Endothelial cell of umbilical vein (primary cell): ENCODE results near the gene DMPK. TPM values are rescaled to one million over a fixed set of nuclear protein-coding genes. Genes with fewer than 3 reads are reported as not detected.

Source experiments
- BruUV-seq: library from RNA; stranded (reverse); fragments of 400-500 nt; replicated peaks from 2 replicates; lab custom pipeline; 2021; lab: Mats Ljungman, UMichigan
- CTCF ChIA-PET: fragments of 300-600, 350-600 bp; sonication (Branson Sonifier 250); formaldehyde crosslinking; loops from one replicate; lab custom pipeline; 2021; ENCODE audit warnings: antibody characterized with exemption, inconsistent platforms; lab: Charles Lee
- POLR2A ChIA-PET: fragments of 300-600, 350-600 bp; sonication (Branson Sonifier 250); formaldehyde crosslinking; loops from one replicate; lab custom pipeline; 2021; ENCODE audit warnings: antibody characterized with exemption, inconsistent platforms; lab: Charles Lee
- DNase-seq: peaks from one replicate; pipeline ENCODE4 v3.0.0-alpha.2; 2011; ENCODE audit warnings: low read depth, low spot score
- FAIRE-seq: peaks from 2 replicates; lab custom pipeline; 2011; peaks lifted over from hg19 to GRCh38; lab: Jason Lieb, UNC
- H2AFZ ChIP-seq: 2 replicates; pipeline ENCODE4 v1.6.0; 2012; ENCODE audit warnings: low read depth, low read length, control low read depth, inconsistent platforms
- H3K27ac ChIP-seq: 2 replicates; pipeline ENCODE4 v1.5.1; 2011; ENCODE audit warnings: low read depth, mild to moderate bottlenecking, control low read depth, low read length, moderate library complexity; ENCODE audit not compliant: insufficient read depth
- H3K27me3 ChIP-seq, 2 experiments: 2 replicates each; pipeline versions ENCODE4 v1.6.0 to v1.6.1; 2011; ENCODE audit warnings: low read length in 2 of 2, mixed read lengths in 1 of 2; ENCODE audit not compliant: control insufficient read depth in 2 of 2, insufficient read depth in 2 of 2
- H3K36me3 ChIP-seq, 2 experiments: 2 replicates in 1 of 2; 3 replicates in 1 of 2; pipeline ENCODE4 v1.5.1; 2011; ENCODE audit warnings: low read length in 2 of 2, mild to moderate bottlenecking in 1 of 2, moderate library complexity in 1 of 2; ENCODE audit not compliant: control insufficient read depth in 2 of 2, insufficient read depth in 2 of 2; ENCODE audit errors: extremely low read depth in 1 of 2
- H3K4me1 ChIP-seq: 3 replicates; pipeline ENCODE4 v1.5.1; 2011; ENCODE audit warnings: mild to moderate bottlenecking, low read length; ENCODE audit not compliant: control insufficient read depth, insufficient read depth; ENCODE audit errors: extremely low read depth
- H3K4me2 ChIP-seq: 2 replicates; pipeline ENCODE4 v1.6.1; 2011; ENCODE audit warnings: low read length, control low read depth, mixed read lengths; ENCODE audit not compliant: insufficient read depth
- H3K4me3 ChIP-seq, 3 experiments: fragments of 200-600 bp in 1 of 3; sonication (generic), shearing (Covaris generic) in 1 of 3; replicated peaks in 1 of 3; 2 replicates each; pipeline ENCODE4 v1.5.1; 2011 to 2016; ENCODE audit warnings: control low read depth in 3 of 3, low read length in 3 of 3, mild to moderate bottlenecking in 2 of 3, inconsistent platforms in 1 of 3, low read depth in 1 of 3, moderate library complexity in 1 of 3; ENCODE audit not compliant: insufficient read depth in 1 of 3
- H3K79me2 ChIP-seq: 2 replicates; pipeline ENCODE4 v1.6.0; 2012; ENCODE audit warnings: low read length, inconsistent platforms; ENCODE audit not compliant: control insufficient read depth, insufficient read depth
- H3K9ac ChIP-seq: replicated peaks from 2 replicates; pipeline ENCODE3; 2011; ENCODE audit warnings: low read length, control low read depth; ENCODE audit not compliant: insufficient read depth; ENCODE audit errors: extremely low read depth
- H3K9me1 ChIP-seq: replicated peaks from 3 replicates; pipeline ENCODE4 v1.6.0; 2011; ENCODE audit warnings: mild to moderate bottlenecking, low read length; ENCODE audit not compliant: control insufficient read depth, insufficient read depth; ENCODE audit errors: extremely low read depth
- H3K9me3 ChIP-seq: replicated peaks from 2 replicates; pipeline ENCODE4 v1.5.1; 2012; ENCODE audit warnings: low read length, inconsistent platforms; ENCODE audit not compliant: control insufficient read depth, insufficient read depth
- H4K20me1 ChIP-seq: replicated peaks from 2 replicates; pipeline ENCODE3; 2011; ENCODE audit warnings: mild to moderate bottlenecking, low read length; ENCODE audit not compliant: control insufficient read depth, insufficient read depth; ENCODE audit errors: extremely low read depth
- EZH2 ChIP-seq: IDR thresholded peaks from 2 replicates; pipeline ENCODE4 v1.6.1; 2012; ENCODE audit warnings: borderline replicate concordance, low read depth, mild to moderate bottlenecking, moderate library complexity, low read length, inconsistent platforms; ENCODE audit not compliant: severe bottlenecking
- FOS ChIP-seq: IDR thresholded peaks from 2 replicates; pipeline ENCODE4 v1.6.1; 2011; ENCODE audit warnings: mild to moderate bottlenecking, low read length, moderate library complexity, borderline replicate concordance; ENCODE audit not compliant: insufficient read depth
- GATA2 ChIP-seq: IDR thresholded peaks from 2 replicates; pipeline ENCODE4 v1.7.0; 2011; ENCODE audit warnings: low read depth, mild to moderate bottlenecking, moderate library complexity, mixed read lengths, low read length; ENCODE audit not compliant: insufficient read length, insufficient read depth
- JUN ChIP-seq: IDR thresholded peaks from 2 replicates; pipeline ENCODE4 v1.6.1; 2011; ENCODE audit warnings: borderline replicate concordance, low read depth; ENCODE audit not compliant: insufficient read length, insufficient read depth
- POLR2A ChIP-seq: IDR thresholded peaks from 2 replicates; pipeline ENCODE4 v1.6.1; 2012; ENCODE audit warnings: low read depth, mild to moderate bottlenecking, control low read depth, low read length
- POLR2AphosphoS5 ChIP-seq: IDR thresholded peaks from 2 replicates; pipeline ENCODE4 v1.6.1; 2012; ENCODE audit warnings: low read depth, mild to moderate bottlenecking, control low read depth, low read length, moderate library complexity; ENCODE audit not compliant: insufficient read depth
- dilution Hi-C: fragments of 300-500 bp; cut with MboI; formaldehyde crosslinking; loops from one replicate; pipeline ENCODE4 v1.15.0; 2019; ENCODE audit warnings: low sequenced_read_pairs; ENCODE audit not compliant: extremely low pct_ligation_motif_present
- intact Hi-C: fragments of 100-400 bp; cut with micrococcal nuclease; formaldehyde crosslinking; loops from one replicate; pipeline ENCODE4 v1.10.0; 2022
- polyA plus RNA-seq, 4 experiments: library from polyadenylated mRNA; depleted of rRNA in 3 of 4; stranded (reverse) in 3 of 4; unstranded in 1 of 4; fragments of >200 nt; gene quantifications; 2 replicates each; pipeline versions ENCODE4 v1.2.1 to v1.2.3, GENCODE V29; 2011 to 2012; ENCODE audit warnings: missing spikeins in 1 of 4
- total RNA-seq: library from RNA; stranded (reverse); gene quantifications from 2 replicates; pipeline ENCODE4 v1.2.3, GENCODE V29; 2021
- TF ChIP-seq, protein P1 (sequence below): IDR thresholded peaks from 2 replicates; pipeline ENCODE4 v1.6.1; 2011; ENCODE audit not compliant: insufficient read depth, insufficient read length
- TF ChIP-seq, protein P2 (sequence below), 2 donors: IDR thresholded peaks; 1 replicate in 1 of 2; 2 replicates in 1 of 2; pipeline ENCODE4 v1.5.1; 2011; ENCODE audit warnings: low read length in 2 of 2, mild to moderate bottlenecking in 2 of 2, moderate library complexity in 2 of 2, control low read depth in 1 of 2, inconsistent platforms in 1 of 2, low read depth in 1 of 2; ENCODE audit not compliant: insufficient read depth in 1 of 2; ENCODE audit errors: extremely low read depth in 1 of 2

Gene DMPK
- total and polyA plus RNA-seq, 2 donors (not counting 3 experiments of a cell fraction or from before 2014, with no cell fraction given) = 36.6 to 73.3 TPM

DNA sequence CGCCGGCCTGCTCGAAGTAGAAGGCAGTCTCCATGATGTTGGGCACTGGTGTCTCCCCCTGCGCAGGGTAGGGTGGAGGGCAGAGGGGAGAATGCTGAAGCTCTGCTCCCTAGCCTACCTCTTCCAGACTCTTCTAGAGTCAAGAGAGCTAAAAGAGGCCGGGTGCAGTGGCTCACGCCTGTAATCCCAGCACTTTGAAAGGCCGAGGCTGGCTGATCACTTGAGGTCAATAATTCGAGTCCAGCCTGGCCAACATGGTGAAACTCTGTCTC is 22.6 kb upstream of the DMPK start:
- CTCF ChIA-PET = interaction anchor here (0.7 to 2.9 kb wide), 2 partner anchors 12 to 35 kb away, joined by 3 to 19 read pairs; no protein-coding TSS in a partner anchor
- intact Hi-C loops = no loop called here
- dilution Hi-C loops = no loop called here
- DNase-seq = no peak
- Histone ChIP-seq H3K79me2 (no peaks in the 10 kb centered on the region), H3K9ac (no peak overlapping the region), H3K27ac (no peak overlapping the region), H3K4me1 (peaks cover 6% of the 10 kb centered on the region), H2AFZ (no peak overlapping the region), H3K9me1 (no peaks in the 10 kb centered on the region), H3K9me3 (no peaks in the 10 kb centered on the region), H3K36me3 (no peaks in the 10 kb centered on the region), H3K4me2 (no peak overlapping the region), H3K4me3 (no peak overlapping the region), H4K20me1 (no peaks in the 10 kb centered on the region), H3K27me3 (no peaks in the 10 kb centered on the region)
- POLR2A ChIA-PET = no interaction called here
- no peak for FAIRE-seq
- BruUV-seq = no TSS peak
- TF ChIP-seq, protein P1, sequence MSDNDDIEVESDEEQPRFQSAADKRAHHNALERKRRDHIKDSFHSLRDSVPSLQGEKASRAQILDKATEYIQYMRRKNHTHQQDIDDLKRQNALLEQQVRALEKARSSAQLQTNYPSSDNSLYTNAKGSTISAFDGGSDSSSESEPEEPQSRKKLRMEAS = no peak
- TF ChIP-seq POLR2AphosphoS5 (no peak), POLR2A (no peak), FOS (no peak), EZH2 (no peak), GATA2 (no peak), JUN (no peak)
- TF ChIP-seq, protein P2, sequence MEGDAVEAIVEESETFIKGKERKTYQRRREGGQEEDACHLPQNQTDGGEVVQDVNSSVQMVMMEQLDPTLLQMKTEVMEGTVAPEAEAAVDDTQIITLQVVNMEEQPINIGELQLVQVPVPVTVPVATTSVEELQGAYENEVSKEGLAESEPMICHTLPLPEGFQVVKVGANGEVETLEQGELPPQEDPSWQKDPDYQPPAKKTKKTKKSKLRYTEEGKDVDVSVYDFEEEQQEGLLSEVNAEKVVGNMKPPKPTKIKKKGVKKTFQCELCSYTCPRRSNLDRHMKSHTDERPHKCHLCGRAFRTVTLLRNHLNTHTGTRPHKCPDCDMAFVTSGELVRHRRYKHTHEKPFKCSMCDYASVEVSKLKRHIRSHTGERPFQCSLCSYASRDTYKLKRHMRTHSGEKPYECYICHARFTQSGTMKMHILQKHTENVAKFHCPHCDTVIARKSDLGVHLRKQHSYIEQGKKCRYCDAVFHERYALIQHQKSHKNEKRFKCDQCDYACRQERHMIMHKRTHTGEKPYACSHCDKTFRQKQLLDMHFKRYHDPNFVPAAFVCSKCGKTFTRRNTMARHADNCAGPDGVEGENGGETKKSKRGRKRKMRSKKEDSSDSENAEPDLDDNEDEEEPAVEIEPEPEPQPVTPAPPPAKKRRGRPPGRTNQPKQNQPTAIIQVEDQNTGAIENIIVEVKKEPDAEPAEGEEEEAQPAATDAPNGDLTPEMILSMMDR (IDR thresholded peaks at IDR 0.05; ENCODE audit: extremely low read depth in 1 of 2, insufficient read depth in 1 of 2, low read depth in 1 of 2, low read length in 2 of 2) = no peak
